ENCODE data around the gene CHN2.

CHN2 gene

DNA sequence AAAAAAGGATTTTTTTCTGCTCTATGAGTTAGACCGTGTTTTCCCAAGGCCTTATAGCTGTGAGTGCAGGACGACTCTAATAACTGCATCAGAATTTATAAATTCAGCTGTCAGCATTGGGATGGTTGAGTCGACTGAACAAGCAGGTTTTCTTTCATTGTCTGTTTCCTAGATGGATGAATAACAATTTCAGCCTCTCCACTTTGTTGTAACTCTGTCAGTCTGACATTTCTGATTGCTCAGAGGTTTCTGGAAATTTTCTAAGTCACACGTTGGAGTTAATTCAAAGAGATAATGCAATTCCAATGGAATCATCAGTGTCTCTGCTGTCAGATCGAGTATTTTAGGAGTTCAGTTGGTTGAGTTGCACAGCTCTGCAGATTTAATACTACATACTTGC, 159.2 kb downstream of the CHN2 start:
- no peak for TF ChIP-seq CTCF (conservative IDR thresholded peaks at IDR 0.05; ENCODE audit: low read depth, low read length)
- no peaks in the 10 kb centered on the region for H3K4me1 ChIP-seq (ENCODE audit: low read depth, poor library complexity, severe bottlenecking)
- no peak overlapping the region for H3K4me2 ChIP-seq
- no peaks in the 10 kb centered on the region for H4K20me1 ChIP-seq (ENCODE audit: insufficient read depth)
- no peak overlapping the region for H2AFZ ChIP-seq (ENCODE audit: low read depth)
- no peak overlapping the region for H3K9ac ChIP-seq
- H3K27me3 ChIP-seq (ENCODE audit: insufficient read depth, low read depth): no peaks in the 10 kb centered on the region
- no peak overlapping the region for H3K27ac ChIP-seq
- no peaks in the 10 kb centered on the region for H3K36me3 ChIP-seq (ENCODE audit: insufficient read depth)
- H3K79me2 ChIP-seq (ENCODE audit: insufficient read depth, low read depth): no peaks in the 10 kb centered on the region
- no peak overlapping the region for H3K4me3 ChIP-seq (IDR thresholded peaks at IDR 0.05; ENCODE audit: insufficient read depth, low read depth, low read length)

GRCh38 chr7:29354340-29354739, 159.8 kb downstream of the CHN2 start:
- no peak overlapping the region for H2AFZ ChIP-seq (ENCODE audit: low read depth)
- H3K4me2 ChIP-seq: no peak overlapping the region
- no peaks in the 10 kb centered on the region for H3K27me3 ChIP-seq (ENCODE audit: insufficient read depth, low read depth)
- H3K4me3 ChIP-seq (IDR thresholded peaks at IDR 0.05; ENCODE audit: insufficient read depth, low read depth, low read length): no peak overlapping the region
- no peaks in the 10 kb centered on the region for H3K4me1 ChIP-seq (ENCODE audit: low read depth, poor library complexity, severe bottlenecking)
- no peaks in the 10 kb centered on the region for H3K79me2 ChIP-seq (ENCODE audit: insufficient read depth, low read depth)
- H3K36me3 ChIP-seq (ENCODE audit: insufficient read depth): no peaks in the 10 kb centered on the region
- no peak for TF ChIP-seq CTCF (conservative IDR thresholded peaks at IDR 0.05; ENCODE audit: low read depth, low read length)
- no peak overlapping the region for H3K9ac ChIP-seq
- H3K27ac ChIP-seq: no peak overlapping the region
- H4K20me1 ChIP-seq (ENCODE audit: insufficient read depth): no peaks in the 10 kb centered on the region

DNA sequence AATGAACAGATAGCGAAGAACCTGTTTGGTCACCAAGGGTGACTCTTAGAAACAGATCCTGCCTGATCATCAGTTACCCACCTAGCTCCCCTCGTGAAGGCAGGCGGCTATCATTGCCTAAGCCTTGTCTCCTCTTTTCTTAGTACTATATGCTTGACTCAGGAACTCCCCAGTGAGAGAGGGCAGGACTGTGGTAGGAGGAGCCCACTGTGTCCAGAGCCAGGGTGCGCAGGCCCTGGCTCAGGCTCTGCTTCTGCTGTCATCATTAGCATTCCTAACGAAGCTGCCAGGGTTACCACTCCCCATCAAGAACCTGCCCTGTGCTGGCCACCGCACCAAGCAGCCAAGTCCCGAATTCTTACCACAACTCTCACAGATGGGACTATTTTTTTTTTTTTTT, 160.8 kb downstream of the CHN2 start:
- H3K27me3 ChIP-seq (ENCODE audit: insufficient read depth, low read depth): no peaks in the 10 kb centered on the region
- no peak overlapping the region for H3K27ac ChIP-seq
- no peak for TF ChIP-seq CTCF (conservative IDR thresholded peaks at IDR 0.05; ENCODE audit: low read depth, low read length)
- no peak overlapping the region for H3K4me3 ChIP-seq (IDR thresholded peaks at IDR 0.05; ENCODE audit: insufficient read depth, low read depth, low read length)
- H2AFZ ChIP-seq (ENCODE audit: low read depth): no peak overlapping the region
- no peaks in the 10 kb centered on the region for H3K4me1 ChIP-seq (ENCODE audit: low read depth, poor library complexity, severe bottlenecking)
- H3K79me2 ChIP-seq (ENCODE audit: insufficient read depth, low read depth): no peaks in the 10 kb centered on the region
- H4K20me1 ChIP-seq (ENCODE audit: insufficient read depth): no peaks in the 10 kb centered on the region
- no peak overlapping the region for H3K4me2 ChIP-seq
- H3K9ac ChIP-seq: no peak overlapping the region
- H3K36me3 ChIP-seq (ENCODE audit: insufficient read depth): no peaks in the 10 kb centered on the region

- Histone ChIP-seq H3K27me3 (ENCODE audit: insufficient read depth, low read depth) (no peaks in the 10 kb centered on the region), H3K36me3 (ENCODE audit: insufficient read depth) (no peaks in the 10 kb centered on the region), H3K4me1 (ENCODE audit: low read depth, poor library complexity, severe bottlenecking) (no peaks in the 10 kb centered on the region), H3K79me2 (ENCODE audit: insufficient read depth, low read depth) (no peaks in the 10 kb centered on the region), H3K4me3 (IDR thresholded peaks at IDR 0.05; ENCODE audit: insufficient read depth, low read depth, low read length) (no peak overlapping the region), H2AFZ (ENCODE audit: low read depth) (no peak overlapping the region), H3K9ac (no peak overlapping the region), H3K4me2 (no peak overlapping the region), H4K20me1 (ENCODE audit: insufficient read depth) (no peaks in the 10 kb centered on the region), H3K27ac (no peak overlapping the region)
- no peak for TF ChIP-seq CTCF (conservative IDR thresholded peaks at IDR 0.05; ENCODE audit: low read depth, low read length)
Measured at GRCh38 chr7:29356631-29357030, 162.1 kb downstream of the CHN2 start.

Measured in KMS-11 (cell line).